ENCODE results near the gene PGLYRP4.

The PGLYRP4 gene

GRCh38 chr1:153348511-153349362 lies at the start of gene PGLYRP4:
TSS of gene PGLYRP4 (minus strand) at chr1:153348841. CDS start at chr1:153347932, 909 bp downstream.
- DNase-seq (ENCODE audit: low spot score): no peak

- no peak for DNase-seq (ENCODE audit: low spot score)
Observed at GRCh38 chr1:153397924-153398651, 49.4 kb upstream of the PGLYRP4 start.

GRCh38 chr1:153397051-153397923 lies 48.6 kb upstream of the PGLYRP4 start:
- DNase-seq (ENCODE audit: low spot score): no peak

- no peak for DNase-seq (ENCODE audit: low spot score)
Observed at GRCh38 chr1:153396461-153396860, 47.8 kb upstream of the PGLYRP4 start.

- no peak for DNase-seq (ENCODE audit: low spot score)
Observed at GRCh38 chr1:153395776-153396175, 47.1 kb upstream of the PGLYRP4 start.

GRCh38 chr1:153395136-153395685 lies 46.6 kb upstream of the PGLYRP4 start:
- DNase-seq (ENCODE audit: low spot score): no peak

GRCh38 chr1:153394391-153394790 lies 45.8 kb upstream of the PGLYRP4 start:
- DNase-seq (ENCODE audit: low spot score): no peak

GRCh38 chr1:153393926-153394325 lies 45.3 kb upstream of the PGLYRP4 start:
- DNase-seq (ENCODE audit: low spot score): no peak

GRCh38 chr1:153392822-153393221 lies 44.2 kb upstream of the PGLYRP4 start:
- DNase-seq (ENCODE audit: low spot score): no peak

- DNase-seq (ENCODE audit: low spot score): no peak
Observed at GRCh38 chr1:153392258-153392657, 43.6 kb upstream of the PGLYRP4 start.

- no peak for DNase-seq (ENCODE audit: low spot score)
Observed at GRCh38 chr1:153390938-153391710, 42.5 kb upstream of the PGLYRP4 start, which contains the start of gene S100A8. TSS of gene S100A8 (minus strand) at chr1:153391073. CDS start at chr1:153390535, 538 bp downstream.

GRCh38 chr1:153389973-153390879 lies 41.6 kb upstream of the PGLYRP4 start:
- no peak for DNase-seq (ENCODE audit: low spot score)

GRCh38 chr1:153389401-153389800 lies 40.8 kb upstream of the PGLYRP4 start:
- no peak for DNase-seq (ENCODE audit: low spot score)

- no peak for DNase-seq (ENCODE audit: low spot score)
Observed at GRCh38 chr1:153387785-153388184, 39.1 kb upstream of the PGLYRP4 start.

GRCh38 chr1:153387001-153387400 lies 38.4 kb upstream of the PGLYRP4 start:
- no peak for DNase-seq (ENCODE audit: low spot score)

- DNase-seq (ENCODE audit: low spot score): no peak
Observed at GRCh38 chr1:153386500-153386901, 37.9 kb upstream of the PGLYRP4 start.

GRCh38 chr1:153384958-153385580 lies 36.4 kb upstream of the PGLYRP4 start:
- DNase-seq (ENCODE audit: low spot score): no peak

GRCh38 chr1:153380711-153381110 lies 32.1 kb upstream of the PGLYRP4 start:
- no peak for DNase-seq (ENCODE audit: low spot score)

GRCh38 chr1:153379591-153379990 lies 30.9 kb upstream of the PGLYRP4 start:
- DNase-seq (ENCODE audit: low spot score): no peak
